GM12872 (cell line): ENCODE measurements around the gene TDRKH.

Experiments used
- CTCF ChIP-seq: IDR thresholded peaks from 3 replicates; pipeline ENCODE4 v1.5.1; 2011; ENCODE audit warnings: low read depth, mild to moderate bottlenecking, low read length, moderate library complexity; ENCODE audit not compliant: insufficient read depth

TDRKH gene

GRCh38 chr1:151762941-151763921 is 27.1 kb downstream of the TDRKH start, which contains the start of gene MRPL9:
Gene MRPL9, minus strand, starts transcription at chr1:151763496. Its CDS starts 17 bp downstream, at chr1:151763479.
- TF ChIP-seq CTCF, result no peak

- TF ChIP-seq CTCF, result no peak
These were observed 29.5 kb downstream of the TDRKH start for GRCh38 chr1:151760597-151761385.

- TF ChIP-seq CTCF, result no peak
These were observed 31.1 kb downstream of the TDRKH start for GRCh38 chr1:151759241-151759640.

- TF ChIP-seq CTCF, result no peak
These were observed 34.0 kb downstream of the TDRKH start for GRCh38 chr1:151756291-151756690.

- no peak for TF ChIP-seq CTCF
These were observed 48.8 kb downstream of the TDRKH start for GRCh38 chr1:151741516-151741915.

GRCh38 chr1:151739590-151740355 is 50.5 kb downstream of the TDRKH start:
- no peak for TF ChIP-seq CTCF
